ENCODE results near the gene KRTDAP. TPM values are rescaled to one million over a fixed set of nuclear protein-coding genes. Genes with fewer than 3 reads are reported as not detected.

Gene KRTDAP
- total and polyA plus RNA-seq, 5 donors: 0.29 TPM; not detected in 4

- no peak for ATAC-seq
- H3K4me3 ChIP-seq (ENCODE audit: low read length): no peak overlapping the region
- H3K4me1 ChIP-seq (ENCODE audit: control insufficient read depth, insufficient read depth, low read length): no peaks in the 10 kb centered on the region
- WGBS: 75% methylated on average over 7 of the region's 7 CpGs
- no peak overlapping the region for H3K27ac ChIP-seq (ENCODE audit: low read length)
- DNase-seq: no peak
- intact Hi-C loops (cut with DNase I): loop anchor here in 1 of 4 donors (10.0 kb wide), 1 partner anchor 73 kb away; the partner anchor contains the start of gene PMIS2
- H3K9me3 ChIP-seq (ENCODE audit: control insufficient read depth, low read length): no peaks in the 10 kb centered on the region
- no peaks in the 10 kb centered on the region for H3K27me3 ChIP-seq (ENCODE audit: control insufficient read depth, insufficient read depth)
These were observed 21.1 kb upstream of the KRTDAP start for GRCh38 chr19:35511337-35511736.

GRCh38 chr19:35510626-35510964 lies 20.3 kb upstream of the KRTDAP start:
- ATAC-seq (peak in 1 of 2 donors; percentile 19), DNase-seq (no peak)
- Histone ChIP-seq H3K4me1 (ENCODE audit: control insufficient read depth, insufficient read depth, low read length) (no peaks in the 10 kb centered on the region), H3K27me3 (ENCODE audit: control insufficient read depth, insufficient read depth) (no peaks in the 10 kb centered on the region), H3K4me3 (ENCODE audit: low read length) (no peak overlapping the region), H3K9me3 (ENCODE audit: control insufficient read depth, low read length) (no peaks in the 10 kb centered on the region), H3K27ac (ENCODE audit: low read length) (no peak overlapping the region)
- 7% methylated on average over 15 of the region's 15 CpGs for WGBS
- intact Hi-C loops (cut with DNase I): loop anchor here in 1 of 4 donors (10.0 kb wide), 1 partner anchor 74 kb away; the partner anchor contains the start of gene PMIS2

DNA sequence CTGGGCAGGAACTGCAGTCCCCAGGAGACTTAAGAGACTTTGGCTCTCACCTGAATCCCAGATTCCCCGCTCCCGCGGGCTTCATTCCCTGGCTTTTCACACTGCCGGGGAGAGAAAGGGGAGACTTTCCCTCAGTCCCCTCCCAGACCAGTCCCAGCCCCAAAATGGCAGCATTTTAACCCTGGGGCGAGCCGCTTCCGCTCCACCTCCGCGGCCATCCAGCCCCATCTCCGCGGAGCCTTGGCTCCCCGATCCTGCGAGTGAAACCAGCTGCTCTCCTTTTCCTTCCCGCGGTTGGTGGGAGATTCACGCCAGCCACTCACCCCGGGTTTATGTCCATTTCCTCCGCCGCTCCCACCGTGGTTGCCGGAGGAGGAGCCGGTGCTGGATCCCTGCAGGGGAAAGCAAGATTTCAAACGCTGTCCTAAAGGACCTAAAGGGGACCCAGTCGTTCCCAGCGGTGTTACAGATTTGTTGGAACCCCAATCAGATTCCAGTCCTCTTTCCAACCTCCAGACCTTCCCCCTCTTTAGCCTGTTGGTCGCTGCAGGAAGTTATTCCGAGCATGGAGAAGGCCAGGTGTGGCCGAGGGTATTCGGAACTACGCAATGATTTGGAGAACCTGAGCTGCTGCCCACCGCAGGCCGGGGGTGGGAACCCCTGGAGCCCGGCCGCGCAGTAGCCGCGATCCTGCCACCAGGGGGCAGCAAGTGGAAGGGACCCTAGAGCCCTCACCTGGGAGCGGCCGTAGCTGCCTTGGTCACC lies 19.8 kb upstream of the KRTDAP start:
- H3K27me3 ChIP-seq (ENCODE audit: control insufficient read depth, insufficient read depth): no peaks in the 10 kb centered on the region
- H3K9me3 ChIP-seq (ENCODE audit: control insufficient read depth, low read length): no peaks in the 10 kb centered on the region
- H3K27ac ChIP-seq (ENCODE audit: low read length): no peak overlapping the region
- DNase-seq (peak; percentile 77 to 91 (median 90)), ATAC-seq (peak; percentile 84 to 87)
- intact Hi-C loops (cut with DNase I): loop anchor here in 1 of 4 donors (10.0 kb wide), 1 partner anchor 75 kb away; the partner anchor contains the start of gene PMIS2
- peak overlapping the region; percentile 29 for H3K4me3 ChIP-seq (ENCODE audit: low read length)
- under 1% methylated on average over 39 of the region's 39 CpGs for WGBS
- H3K4me1 ChIP-seq (ENCODE audit: control insufficient read depth, insufficient read depth, low read length): no peaks in the 10 kb centered on the region

- DNase-seq (peak in 1 of 3 donors; percentile 59), ATAC-seq (peak in 1 of 2 donors; percentile 51)
- no peaks in the 10 kb centered on the region for H3K27me3 ChIP-seq (ENCODE audit: control insufficient read depth, insufficient read depth)
- H3K4me1 ChIP-seq (ENCODE audit: control insufficient read depth, insufficient read depth, low read length): no peaks in the 10 kb centered on the region
- no peaks in the 10 kb centered on the region for H3K9me3 ChIP-seq (ENCODE audit: control insufficient read depth, low read length)
- H3K4me3 ChIP-seq (ENCODE audit: low read length): no peak overlapping the region
- H3K27ac ChIP-seq (ENCODE audit: low read length): no peak overlapping the region
- 22% methylated on average over 12 of the region's 12 CpGs for WGBS
- intact Hi-C loops (cut with DNase I): no loop called here
These were observed 18.9 kb upstream of the KRTDAP start for GRCh38 chr19:35509018-35509652.

DNA sequence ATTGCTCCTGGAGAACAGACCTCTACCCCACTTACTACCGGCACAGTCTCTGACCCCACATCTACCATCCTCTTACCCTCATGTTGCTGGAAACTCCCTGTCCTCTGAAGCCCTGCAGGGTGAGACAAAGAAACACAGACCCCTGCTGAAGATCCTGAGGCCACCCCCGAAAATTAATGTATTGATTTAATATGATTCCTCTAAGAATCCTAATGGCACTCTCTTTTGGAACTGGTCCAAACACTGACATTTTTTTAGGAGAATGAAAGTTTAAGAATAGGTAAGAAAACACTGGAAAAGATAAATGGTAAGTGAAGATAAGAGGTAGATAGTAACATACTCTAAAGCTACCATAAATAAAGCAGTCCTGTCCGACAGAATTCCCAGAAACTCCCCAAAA lies 17.9 kb upstream of the KRTDAP start:
- Histone ChIP-seq H3K27me3 (ENCODE audit: control insufficient read depth, insufficient read depth) (no peaks in the 10 kb centered on the region), H3K4me3 (ENCODE audit: low read length) (no peak overlapping the region), H3K9me3 (ENCODE audit: control insufficient read depth, low read length) (no peaks in the 10 kb centered on the region), H3K4me1 (ENCODE audit: control insufficient read depth, insufficient read depth, low read length) (no peaks in the 10 kb centered on the region), H3K27ac (ENCODE audit: low read length) (no peak overlapping the region)
- no peak for DNase-seq
- intact Hi-C loops (cut with DNase I): no loop called here
- 89% methylated on average over 3 of the region's 3 CpGs for WGBS
- ATAC-seq: no peak

GRCh38 chr19:35507561-35507960 lies 17.3 kb upstream of the KRTDAP start:
- H3K27me3 ChIP-seq (ENCODE audit: control insufficient read depth, insufficient read depth): no peaks in the 10 kb centered on the region
- no peak for DNase-seq
- intact Hi-C loops (cut with DNase I): no loop called here
- no peak overlapping the region for H3K27ac ChIP-seq (ENCODE audit: low read length)
- no peaks in the 10 kb centered on the region for H3K9me3 ChIP-seq (ENCODE audit: control insufficient read depth, low read length)
- 77% methylated on average over 11 of the region's 11 CpGs for WGBS
- H3K4me3 ChIP-seq (ENCODE audit: low read length): no peak overlapping the region
- no peaks in the 10 kb centered on the region for H3K4me1 ChIP-seq (ENCODE audit: control insufficient read depth, insufficient read depth, low read length)
- no peak for ATAC-seq

GRCh38 chr19:35506011-35506410 lies 15.7 kb upstream of the KRTDAP start:
- Histone ChIP-seq H3K4me3 (ENCODE audit: low read length) (no peak overlapping the region), H3K27me3 (ENCODE audit: control insufficient read depth, insufficient read depth) (no peaks in the 10 kb centered on the region), H3K9me3 (ENCODE audit: control insufficient read depth, low read length) (no peaks in the 10 kb centered on the region), H3K4me1 (ENCODE audit: control insufficient read depth, insufficient read depth, low read length) (no peaks in the 10 kb centered on the region), H3K27ac (ENCODE audit: low read length) (no peak overlapping the region)
- ATAC-seq: no peak
- 88% methylated on average over 7 of the region's 7 CpGs for WGBS
- intact Hi-C loops (cut with DNase I): no loop called here
- DNase-seq: no peak

DNA sequence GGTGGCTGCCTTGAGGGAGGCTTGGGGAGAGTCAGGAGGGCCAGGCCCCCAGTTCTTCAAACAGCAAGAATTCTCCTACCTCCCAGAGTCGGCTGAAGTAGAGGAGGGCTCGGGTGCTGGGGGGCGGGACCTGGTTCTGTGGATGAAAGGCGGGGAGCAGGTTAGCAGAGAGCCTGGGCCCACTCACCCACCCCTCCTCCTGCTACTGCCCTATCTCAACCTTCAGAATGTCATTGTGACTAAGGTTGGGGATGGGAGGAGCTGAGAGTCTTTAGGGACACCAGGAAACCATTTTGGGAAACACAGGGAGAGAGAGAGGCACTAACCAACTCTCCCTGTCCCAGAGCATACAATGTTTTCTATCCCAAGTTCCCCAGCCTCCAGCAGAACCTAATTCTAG lies 12.5 kb upstream of the KRTDAP start:
- H3K4me1 ChIP-seq (ENCODE audit: control insufficient read depth, insufficient read depth, low read length): no peaks in the 10 kb centered on the region
- intact Hi-C loops (cut with DNase I): no loop called here
- H3K4me3 ChIP-seq (ENCODE audit: low read length): no peak overlapping the region
- no peak overlapping the region for H3K27ac ChIP-seq (ENCODE audit: low read length)
- no peaks in the 10 kb centered on the region for H3K9me3 ChIP-seq (ENCODE audit: control insufficient read depth, low read length)
- no peaks in the 10 kb centered on the region for H3K27me3 ChIP-seq (ENCODE audit: control insufficient read depth, insufficient read depth)
- DNase-seq (no peak), ATAC-seq (peak; percentile 16 to 38)
- WGBS: 72% methylated on average over 4 of the region's 4 CpGs

DNA sequence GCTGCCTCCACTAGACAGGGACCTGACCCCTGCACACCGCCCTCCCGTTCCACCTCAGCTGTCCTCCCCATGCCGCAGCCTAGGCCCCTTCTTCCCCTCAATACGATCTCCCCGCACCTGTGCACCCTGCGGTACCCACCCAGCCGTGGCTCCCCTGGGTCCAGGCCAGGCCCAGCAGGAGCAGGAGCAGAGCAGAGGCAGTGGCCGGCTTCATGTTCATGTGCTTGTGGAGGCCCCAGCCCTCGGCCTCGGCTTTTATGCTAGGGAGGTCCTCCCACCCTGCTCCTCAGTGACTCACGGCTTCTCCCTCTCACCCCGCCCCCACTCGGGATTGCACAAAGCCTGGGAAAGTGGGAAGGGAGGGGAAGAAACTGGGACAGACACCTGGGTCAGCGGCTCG lies 11.4 kb upstream of the KRTDAP start:
- H3K27me3 ChIP-seq (ENCODE audit: control insufficient read depth, insufficient read depth): no peaks in the 10 kb centered on the region
- H3K27ac ChIP-seq (ENCODE audit: low read length): no peak overlapping the region
- H3K4me3 ChIP-seq (ENCODE audit: low read length): no peak overlapping the region
- intact Hi-C loops (cut with DNase I): no loop called here
- DNase-seq (no peak), ATAC-seq (no peak)
- 78% methylated on average over 15 of the region's 15 CpGs for WGBS
- no peaks in the 10 kb centered on the region for H3K9me3 ChIP-seq (ENCODE audit: control insufficient read depth, low read length)
- no peaks in the 10 kb centered on the region for H3K4me1 ChIP-seq (ENCODE audit: control insufficient read depth, insufficient read depth, low read length)

GRCh38 chr19:35500611-35501010 lies 10.3 kb upstream of the KRTDAP start:
- Histone ChIP-seq H3K4me3 (ENCODE audit: low read length) (no peak overlapping the region), H3K9me3 (ENCODE audit: control insufficient read depth, low read length) (no peaks in the 10 kb centered on the region), H3K27ac (ENCODE audit: low read length) (no peak overlapping the region), H3K4me1 (ENCODE audit: control insufficient read depth, insufficient read depth, low read length) (no peaks in the 10 kb centered on the region), H3K27me3 (ENCODE audit: control insufficient read depth, insufficient read depth) (no peaks in the 10 kb centered on the region)
- no peak for ATAC-seq
- 87% methylated on average over 10 of the region's 10 CpGs for WGBS
- no peak for DNase-seq
- intact Hi-C loops (cut with DNase I): no loop called here

DNA sequence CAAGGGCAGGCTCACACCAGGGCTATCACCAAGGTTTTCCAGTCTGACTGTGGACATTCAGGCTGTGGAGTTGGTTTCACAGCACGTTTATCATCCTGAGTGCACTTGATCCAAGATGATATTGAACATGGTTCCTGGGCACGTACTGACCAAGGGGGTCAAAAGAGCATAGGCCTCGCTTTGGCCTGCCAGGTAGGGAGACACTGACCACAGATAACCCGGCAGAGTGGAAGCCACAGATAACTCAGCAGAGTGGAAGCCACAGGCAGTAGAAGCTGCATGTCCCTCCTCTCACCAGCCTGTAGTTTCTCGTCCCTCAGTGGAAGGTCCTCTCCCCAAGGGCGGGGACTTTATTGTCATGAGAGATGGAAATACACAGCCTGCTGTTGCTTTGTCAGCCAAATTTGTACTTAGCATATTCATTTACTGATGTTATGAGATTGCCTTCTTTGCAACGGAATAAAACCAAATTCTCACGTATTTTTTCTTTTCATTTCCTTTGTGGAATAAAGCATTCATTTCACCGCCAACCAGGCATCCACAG lies 8.8 kb upstream of the KRTDAP start:
- H3K9me3 ChIP-seq (ENCODE audit: control insufficient read depth, low read length): no peaks in the 10 kb centered on the region
- ATAC-seq (no peak), DNase-seq (no peak)
- H3K4me3 ChIP-seq (ENCODE audit: low read length): no peak overlapping the region
- intact Hi-C loops (cut with DNase I): loop anchor here in 2 of 4 donors (10.0 kb wide), 2 partner anchors 144 to 224 kb away; partner anchors contain the start of gene FFAR3 (in 1 of the 2)
- 73% methylated on average over 9 of the region's 9 CpGs for whole genome bisulfite sequencing
- no peak overlapping the region for H3K27ac ChIP-seq (ENCODE audit: low read length)
- no peaks in the 10 kb centered on the region for H3K4me1 ChIP-seq (ENCODE audit: control insufficient read depth, insufficient read depth, low read length)
- no peaks in the 10 kb centered on the region for H3K27me3 ChIP-seq (ENCODE audit: control insufficient read depth, insufficient read depth)
